Activated T-cell treated with anti-CD3 and anti-CD28 coated beads for 48 hours (primary cell): ENCODE results near the gene LRRC8D.

Source experiments
- DNase-seq: peaks from one replicate; pipeline ENCODE4 v3.0.0-alpha.2; 2020; ENCODE audit warnings: low read depth

The LRRC8D gene

GRCh38 chr1:89871768-89872473 is 51.1 kb downstream of the LRRC8D start:
- no peak for DNase-seq

- no peak for DNase-seq
These were observed 51.7 kb downstream of the LRRC8D start for GRCh38 chr1:89872567-89872966.

GRCh38 chr1:89873288-89873687 is 52.5 kb downstream of the LRRC8D start:
- DNase-seq: no peak

DNA sequence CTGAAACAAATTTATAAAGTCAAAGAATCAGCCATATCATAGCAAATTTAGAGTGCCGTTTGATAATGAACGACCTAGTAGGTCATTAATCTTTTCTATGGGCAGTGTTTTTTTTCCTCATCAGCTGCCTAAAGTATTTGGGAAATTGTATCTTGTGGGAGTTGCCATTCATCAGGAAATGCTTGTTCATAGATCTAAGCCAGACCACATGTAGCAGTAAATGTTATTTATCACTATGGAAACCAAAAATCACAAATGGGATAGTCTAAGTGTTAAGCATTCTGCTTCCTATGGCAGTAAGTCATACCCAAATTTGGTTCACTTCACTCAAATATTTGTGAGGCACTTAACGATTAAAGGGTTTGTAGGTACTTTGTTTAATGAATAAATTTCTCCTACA is 52.9 kb downstream of the LRRC8D start:
- DNase-seq: no peak

DNA sequence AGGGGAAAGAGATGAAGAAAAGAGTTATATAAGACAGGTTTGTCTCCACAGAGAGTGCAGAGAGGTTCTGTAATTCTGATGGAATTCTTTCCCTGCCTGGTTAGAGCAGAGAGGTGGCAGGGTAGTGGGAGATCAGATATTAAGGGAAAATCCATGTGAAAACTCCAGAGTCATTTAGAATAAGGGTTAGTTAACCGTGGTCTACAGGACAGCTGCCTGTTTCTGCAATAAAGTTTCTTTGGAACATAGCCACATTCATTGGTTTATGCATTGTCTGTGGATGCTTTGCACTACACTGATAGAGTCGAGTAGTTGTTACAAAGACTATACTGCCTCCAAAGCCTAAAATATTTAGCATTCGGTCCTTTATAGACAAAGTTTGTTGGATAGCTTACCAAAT is 55.6 kb downstream of the LRRC8D start:
- no peak for DNase-seq

DNA sequence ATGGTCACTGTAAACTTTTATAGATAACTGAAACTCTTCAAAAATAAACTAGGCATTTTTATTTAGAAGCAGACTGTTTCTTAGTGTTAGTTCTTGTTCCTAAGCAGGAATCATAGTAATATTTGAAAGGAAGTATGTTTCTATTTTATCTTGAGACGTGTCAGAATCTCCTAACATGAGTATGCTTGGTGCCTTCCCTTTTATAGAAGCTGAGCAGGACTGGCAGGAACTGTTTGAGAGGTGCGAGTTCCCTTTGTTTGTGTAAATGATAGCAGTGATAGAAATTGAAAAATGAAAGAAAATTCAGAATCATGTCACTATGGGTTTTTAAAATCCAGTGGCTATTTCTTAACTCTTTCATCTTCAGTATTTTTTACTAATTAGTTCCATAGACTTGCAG is 56.9 kb downstream of the LRRC8D start:
- DNase-seq: no peak

- DNase-seq: no peak
These were observed 57.4 kb downstream of the LRRC8D start for GRCh38 chr1:89878256-89878655.

DNA sequence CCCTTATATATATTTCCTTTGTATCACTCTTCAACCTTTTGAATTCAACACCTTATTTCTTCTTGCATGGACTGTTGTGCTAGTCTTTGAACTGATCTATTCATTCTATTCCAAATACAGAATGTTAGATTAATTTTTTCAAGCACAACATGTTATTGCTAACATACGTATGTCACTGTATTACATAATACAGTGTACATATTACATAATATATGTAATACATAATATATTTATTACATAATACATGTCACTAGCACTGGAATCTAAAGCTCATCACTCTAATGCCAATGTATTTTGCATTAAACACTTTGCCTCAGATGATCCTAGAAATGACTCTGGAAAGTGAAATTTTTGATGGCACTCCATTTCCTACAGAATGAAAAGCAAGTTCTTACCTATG is 59.8 kb downstream of the LRRC8D start:
- no peak for DNase-seq

GRCh38 chr1:89881415-89882058 is 60.7 kb downstream of the LRRC8D start:
- DNase-seq: no peak

DNA sequence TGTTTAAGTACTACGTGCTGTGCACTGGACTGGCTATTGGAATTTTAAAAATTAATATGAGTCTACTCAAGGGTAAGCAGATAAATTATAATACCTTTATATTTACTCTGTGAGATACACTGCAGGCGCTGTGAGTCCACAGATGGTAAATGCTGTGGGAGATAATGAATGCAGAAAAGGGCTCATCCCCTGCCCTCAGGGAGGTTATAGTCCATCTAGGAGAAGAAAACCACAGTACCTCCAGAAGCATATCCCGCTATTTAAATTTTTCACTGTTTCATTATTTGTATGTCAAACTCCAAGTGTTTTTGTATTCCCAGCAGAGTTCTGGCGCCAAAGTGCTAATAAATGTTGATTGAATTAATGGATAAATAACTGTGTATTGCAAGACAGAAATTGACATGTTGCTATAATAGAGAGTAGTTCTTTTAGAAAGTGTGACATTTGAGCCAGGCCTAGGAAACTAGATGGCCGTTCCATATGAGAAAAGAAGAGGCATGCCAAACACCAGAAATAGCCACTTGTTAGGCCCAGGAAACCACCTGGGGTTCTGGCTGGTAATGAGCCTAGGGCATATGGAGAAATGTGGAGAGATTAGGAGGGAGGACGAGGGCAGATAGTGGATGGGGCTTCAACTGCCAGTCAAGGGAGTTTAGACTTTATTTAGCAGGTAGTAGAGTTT is 61.7 kb downstream of the LRRC8D start:
- no peak for DNase-seq

DNA sequence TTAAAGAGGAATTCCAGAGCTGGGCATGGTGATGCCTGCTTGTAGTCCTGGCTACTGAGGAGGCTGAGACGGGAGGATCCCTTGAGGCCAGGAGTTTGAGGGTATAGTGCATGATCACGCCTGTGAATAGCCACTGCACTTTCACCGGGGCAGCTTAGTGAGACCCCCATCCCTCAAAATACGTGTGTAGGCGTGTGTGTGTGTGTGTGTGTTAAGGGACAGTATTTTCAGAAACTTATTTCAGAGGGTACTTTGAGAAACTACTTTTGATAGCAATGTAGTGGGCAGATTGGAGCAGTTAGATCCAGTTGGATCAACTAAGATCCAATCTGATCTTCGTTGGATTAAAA is 62.2 kb downstream of the LRRC8D start:
- no peak for DNase-seq

DNA sequence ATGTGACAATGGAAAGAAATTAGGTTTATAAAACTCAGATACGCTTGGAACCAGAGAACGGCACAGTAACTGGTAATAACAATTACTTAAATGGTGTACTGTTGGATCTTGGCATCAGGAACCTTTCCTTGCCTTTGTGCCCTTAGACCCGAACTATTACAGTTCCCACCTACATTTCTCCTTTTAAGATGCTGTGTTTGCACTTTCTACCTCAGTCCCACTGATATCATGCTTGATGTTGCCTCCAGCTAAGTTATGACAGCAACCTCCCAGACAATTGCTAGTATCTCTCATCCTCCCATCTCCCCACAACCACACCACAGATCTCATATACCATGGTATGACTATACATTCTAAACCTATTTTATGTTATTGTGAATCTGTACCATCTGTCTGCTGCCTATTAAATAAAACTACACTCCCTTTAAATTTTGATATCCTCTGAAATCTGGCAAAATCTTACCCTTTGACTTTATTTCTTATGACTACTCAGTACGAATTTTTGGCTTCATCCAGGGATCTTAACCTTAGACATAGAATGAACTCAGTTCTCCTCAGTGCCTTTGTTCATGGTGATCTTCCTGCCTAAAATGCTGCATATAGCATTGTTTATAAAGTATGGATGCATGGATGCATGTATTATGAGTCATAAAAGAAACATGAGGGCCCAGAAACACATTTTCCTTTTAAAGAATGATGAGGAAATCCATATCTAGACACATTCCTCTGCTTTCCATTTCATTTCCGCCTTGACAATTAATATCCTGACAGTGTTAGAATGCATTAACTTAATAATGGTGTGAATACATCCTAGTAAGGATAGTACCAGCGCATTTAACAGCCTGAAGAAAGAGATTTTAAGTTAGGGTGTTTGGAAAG is 64.1 kb downstream of the LRRC8D start:
- DNase-seq: no peak

DNA sequence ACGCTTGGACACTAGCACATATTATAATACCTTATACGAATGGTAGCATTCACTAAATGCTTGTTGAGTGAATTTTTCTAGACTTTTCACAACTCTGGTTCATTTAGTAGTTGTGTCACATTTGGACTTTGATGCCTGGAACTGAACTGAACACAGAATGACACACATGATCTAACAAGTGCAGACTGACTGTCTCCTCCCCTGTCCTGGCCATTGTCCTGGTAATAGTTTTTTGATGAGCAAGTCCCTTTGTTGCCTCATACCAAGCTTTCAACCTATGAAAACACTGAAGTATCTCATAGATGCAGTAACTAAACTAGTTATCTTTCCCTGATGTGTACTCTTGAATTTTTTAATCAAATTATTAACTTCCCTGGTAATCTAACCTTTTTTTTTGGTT is 66.4 kb downstream of the LRRC8D start:
- no peak for DNase-seq

- DNase-seq: no peak
These were observed 66.9 kb downstream of the LRRC8D start for GRCh38 chr1:89887713-89888112.

DNA sequence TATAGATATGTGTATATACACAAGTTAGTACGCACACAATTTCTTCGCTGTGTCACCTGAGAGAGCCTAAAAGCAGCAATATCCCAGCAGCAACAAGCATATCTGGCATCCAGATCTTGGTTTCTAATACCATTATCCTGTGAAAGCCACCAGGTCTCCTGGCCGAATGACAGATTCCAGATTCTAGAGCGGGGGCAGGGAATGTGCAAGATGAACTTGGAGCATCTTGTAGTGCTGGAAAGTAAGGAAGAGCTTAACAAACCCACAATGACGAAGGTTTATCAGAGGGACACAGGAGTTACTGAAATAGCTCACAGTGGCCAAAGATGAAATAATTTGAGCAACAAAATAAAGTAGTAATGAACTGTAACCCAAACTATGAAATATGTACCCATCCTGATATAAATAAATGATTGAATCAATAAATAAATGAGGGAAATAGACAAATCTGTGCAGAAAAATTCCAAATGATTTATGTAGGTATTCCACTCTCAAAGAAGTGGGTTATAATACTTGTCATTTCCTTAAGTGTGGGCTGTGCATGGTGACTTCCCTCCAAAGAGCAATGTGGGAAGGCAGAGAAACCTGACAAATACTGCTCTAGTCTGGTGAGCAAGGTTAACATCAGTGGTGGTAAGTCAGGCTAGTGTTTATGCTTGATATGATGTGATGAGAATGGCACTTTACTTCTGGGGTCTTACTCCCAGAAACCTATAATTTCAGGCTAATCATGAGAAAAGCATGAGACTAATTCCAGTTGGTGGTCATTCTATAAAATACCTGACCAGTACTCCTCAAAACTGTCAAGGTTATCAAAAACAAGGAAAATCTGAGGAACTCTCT is 67.9 kb downstream of the LRRC8D start:
- no peak for DNase-seq

- no peak for DNase-seq
These were observed 68.4 kb downstream of the LRRC8D start for GRCh38 chr1:89889323-89889615.

- DNase-seq: no peak
These were observed 69.4 kb downstream of the LRRC8D start for GRCh38 chr1:89890085-89890752.

- no peak for DNase-seq
These were observed 72.0 kb downstream of the LRRC8D start for GRCh38 chr1:89892816-89893215.

GRCh38 chr1:89894210-89895201 is 73.7 kb downstream of the LRRC8D start:
- no peak for DNase-seq
